ENCODE data around the gene ACAD11. TPM values are rescaled to one million over a fixed set of nuclear protein-coding genes. Genes with fewer than 3 reads are reported as not detected.

ACAD11 gene
- total and polyA plus RNA-seq, 2 experiments from 2014 or later = 15.6 to 17.3 TPM

DNA sequence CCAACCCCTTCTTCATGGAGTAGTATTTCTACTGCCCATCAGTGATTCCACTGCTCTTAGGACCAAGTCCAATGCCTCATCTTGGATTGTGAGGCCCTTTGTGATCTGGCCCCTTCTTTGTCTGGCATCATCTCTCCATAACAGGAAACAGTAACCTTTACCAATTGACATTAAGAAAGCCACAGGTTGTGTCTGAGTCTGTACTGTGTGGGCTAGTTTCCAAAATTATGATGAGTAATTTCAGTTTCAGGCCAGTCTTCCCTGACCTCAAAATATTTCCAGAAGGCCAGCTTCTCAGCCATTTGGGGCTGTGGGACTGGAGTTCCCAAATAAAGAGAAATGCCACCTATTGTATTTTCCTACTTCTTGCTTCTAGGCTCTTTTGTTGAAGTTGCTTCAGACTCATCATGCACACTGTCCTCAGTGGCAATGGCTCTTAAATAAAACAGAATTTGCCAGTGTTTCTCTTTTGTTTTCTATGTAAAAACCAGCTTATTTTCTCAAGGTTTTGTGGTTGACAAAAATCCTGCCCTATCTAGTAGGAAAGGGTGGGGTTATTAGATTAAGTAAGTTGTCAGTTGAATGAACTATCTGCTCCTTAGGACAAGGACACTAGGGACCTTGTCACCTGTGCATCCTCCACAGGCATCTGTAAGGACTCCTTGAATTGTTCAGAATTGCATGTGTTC is 109.6 kb downstream of the ACAD11 start:
- no peak overlapping the region for H3K4me3 ChIP-seq
- in situ Hi-C loops (cut with MboI) = no loop called here
- H2AFZ ChIP-seq = no peak overlapping the region
- no peaks in the 10 kb centered on the region for H4K20me1 ChIP-seq (ENCODE audit: insufficient read depth)
- no peak overlapping the region for H3K9ac ChIP-seq
- peaks cover 23% of the 10 kb centered on the region for H3K4me1 ChIP-seq (ENCODE audit: insufficient read depth)
- H3K27ac ChIP-seq = peak overlapping the region; percentile 50
- no peaks in the 10 kb centered on the region for H3K9me3 ChIP-seq (ENCODE audit: low read depth)
- H3K27me3 ChIP-seq (replicated peaks; ENCODE audit: insufficient read depth) = no peaks in the 10 kb centered on the region
- TF ChIP-seq EZH2 (IDR thresholded peaks at IDR 0.05; ENCODE audit: insufficient read depth, poor library complexity, severe bottlenecking) = no peak
- H3K9me2 ChIP-seq (ENCODE audit: insufficient read depth) = no peaks in the 10 kb centered on the region
- H3K36me3 ChIP-seq (ENCODE audit: low read depth) = no peaks in the 10 kb centered on the region
- peak; percentile 79 for DNase-seq
- H3K79me2 ChIP-seq (ENCODE audit: insufficient read depth) = no peaks in the 10 kb centered on the region
- peak overlapping the region; percentile 28 for H3K4me2 ChIP-seq (ENCODE audit: unreplicated experiment)
- H3F3A ChIP-seq (ENCODE audit: insufficient read depth) = peaks cover 15% of the 10 kb centered on the region

DNA sequence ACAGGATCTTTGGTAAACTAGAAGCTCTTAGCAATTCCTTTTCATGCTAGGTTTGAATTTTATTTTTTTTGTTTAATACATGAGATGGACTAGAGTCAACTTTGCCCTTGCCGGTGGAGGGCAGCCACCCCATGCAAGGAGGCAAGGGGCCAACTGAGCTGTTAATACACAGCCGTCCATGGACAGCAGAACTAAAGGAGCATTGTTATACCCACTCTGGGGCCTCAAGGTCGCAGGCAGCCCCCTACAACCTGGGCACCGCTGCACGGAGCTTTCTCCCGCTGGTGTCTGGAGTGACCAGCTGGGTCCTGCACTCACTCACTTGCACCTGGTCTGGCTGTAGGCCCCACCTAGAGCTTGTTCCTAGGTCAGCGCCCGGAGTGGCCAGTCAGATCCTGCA is 110.4 kb downstream of the ACAD11 start:
- peaks cover 23% of the 10 kb centered on the region for H3K4me1 ChIP-seq (ENCODE audit: insufficient read depth)
- H3K27ac ChIP-seq = no peak overlapping the region
- no peak overlapping the region for H3K4me3 ChIP-seq
- no peaks in the 10 kb centered on the region for H3K79me2 ChIP-seq (ENCODE audit: insufficient read depth)
- H3K9me3 ChIP-seq (ENCODE audit: low read depth) = no peaks in the 10 kb centered on the region
- H3K36me3 ChIP-seq (ENCODE audit: low read depth) = no peaks in the 10 kb centered on the region
- no peaks in the 10 kb centered on the region for H4K20me1 ChIP-seq (ENCODE audit: insufficient read depth)
- H3K9me2 ChIP-seq (ENCODE audit: insufficient read depth) = no peaks in the 10 kb centered on the region
- no peak for DNase-seq
- no peak overlapping the region for H2AFZ ChIP-seq
- no peak overlapping the region for H3K9ac ChIP-seq
- in situ Hi-C loops (cut with MboI) = no loop called here
- no peak overlapping the region for H3K4me2 ChIP-seq (ENCODE audit: unreplicated experiment)
- H3K27me3 ChIP-seq (replicated peaks; ENCODE audit: insufficient read depth) = no peaks in the 10 kb centered on the region
- WGBS, 2 experiments (ENCODE audit: low coverage in 1 of 2, low lambda C conversion rate in 2 of 2, missing lambda C conversion rate in 2 of 2) = 96 to 97% methylated on average over 8 of the region's 8 CpGs
- TF ChIP-seq EZH2phosphoT487 (IDR thresholded peaks at IDR 0.05; ENCODE audit: insufficient read depth, low read depth) = no peak
- TF ChIP-seq EZH2 (IDR thresholded peaks at IDR 0.05; ENCODE audit: insufficient read depth, poor library complexity, severe bottlenecking) = no peak
- peaks cover 16% of the 10 kb centered on the region for H3F3A ChIP-seq (ENCODE audit: insufficient read depth)

DNA sequence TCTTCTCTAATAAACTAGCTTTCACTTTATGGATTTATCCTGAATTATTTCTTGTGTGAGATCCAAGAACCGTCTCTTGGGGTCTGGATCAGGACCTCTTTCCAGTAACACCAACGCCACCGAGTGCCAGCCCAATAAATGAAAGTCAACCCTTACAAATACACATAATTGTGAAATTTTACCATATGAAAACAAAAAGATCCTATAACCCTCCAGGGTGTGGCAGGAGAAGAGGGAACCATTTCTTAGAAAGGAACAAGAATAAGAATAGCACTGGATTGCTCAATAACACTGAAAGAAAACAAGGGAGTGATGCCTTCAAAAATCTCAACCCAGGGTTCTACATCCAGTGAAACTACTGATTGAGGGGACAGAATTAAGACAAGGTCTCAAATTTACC is 114.1 kb downstream of the ACAD11 start:
- Histone ChIP-seq H2AFZ (no peak overlapping the region), H3K27me3 (replicated peaks; ENCODE audit: insufficient read depth) (no peaks in the 10 kb centered on the region), H3K27ac (no peak overlapping the region), H3K9ac (no peak overlapping the region), H3K9me2 (ENCODE audit: insufficient read depth) (no peaks in the 10 kb centered on the region), H3K4me3 (no peak overlapping the region), H3K4me1 (ENCODE audit: insufficient read depth) (peaks cover 39% of the 10 kb centered on the region), H3K36me3 (ENCODE audit: low read depth) (0 out of 2 replicates have a peak, but pooled peaks cover under 1% of the 10 kb centered on the region), H3K9me3 (ENCODE audit: low read depth) (no peaks in the 10 kb centered on the region), H3K79me2 (ENCODE audit: insufficient read depth) (no peaks in the 10 kb centered on the region), H4K20me1 (ENCODE audit: insufficient read depth) (no peaks in the 10 kb centered on the region), H3K4me2 (ENCODE audit: unreplicated experiment) (no peak overlapping the region), H3F3A (ENCODE audit: insufficient read depth) (peaks cover 43% of the 10 kb centered on the region)
- 43 to 45% methylated on average over 3 of the region's 3 CpGs for WGBS, 2 experiments (ENCODE audit: low coverage in 1 of 2, low lambda C conversion rate in 2 of 2, missing lambda C conversion rate in 2 of 2)
- in situ Hi-C loops (cut with MboI) = no loop called here
- no peak for TF ChIP-seq EZH2 (IDR thresholded peaks at IDR 0.05; ENCODE audit: insufficient read depth, poor library complexity, severe bottlenecking)
- TF ChIP-seq EZH2phosphoT487 (IDR thresholded peaks at IDR 0.05; ENCODE audit: insufficient read depth, low read depth) = no peak
- DNase-seq = peak; percentile 17

DNA sequence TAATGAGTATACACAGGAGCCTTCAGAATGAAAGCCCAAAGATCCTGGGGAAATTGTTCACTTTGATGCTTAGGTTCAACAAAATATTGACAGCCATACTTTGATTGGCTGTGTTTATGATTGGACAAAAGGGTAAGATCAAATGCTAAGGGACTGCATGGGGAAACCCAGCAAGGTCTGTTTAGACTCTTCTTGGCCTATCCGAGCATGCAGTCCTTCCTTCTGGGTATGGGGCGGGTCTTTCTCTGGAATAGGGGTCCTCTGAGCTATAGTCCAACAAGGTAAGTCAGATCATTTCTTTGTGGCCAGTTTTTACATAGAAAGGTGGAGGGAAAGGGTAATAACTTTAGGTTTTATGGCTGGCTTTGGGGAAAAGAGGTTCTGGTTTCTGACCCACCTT is 115.5 kb downstream of the ACAD11 start:
- Histone ChIP-seq H3K4me1 (ENCODE audit: insufficient read depth) (peaks cover 27% of the 10 kb centered on the region), H3K4me2 (ENCODE audit: unreplicated experiment) (no peak overlapping the region), H2AFZ (no peak overlapping the region), H3K36me3 (ENCODE audit: low read depth) (peaks cover 13% of the 10 kb centered on the region; the same call in 1 of the 2 replicates), H4K20me1 (ENCODE audit: insufficient read depth) (no peaks in the 10 kb centered on the region), H3K9me3 (ENCODE audit: low read depth) (no peaks in the 10 kb centered on the region), H3K4me3 (no peak overlapping the region), H3K27ac (peak overlapping the region; percentile 93; the same call in 1 of the 2 replicates), H3K9ac (no peak overlapping the region), H3K9me2 (ENCODE audit: insufficient read depth) (no peaks in the 10 kb centered on the region), H3K79me2 (ENCODE audit: insufficient read depth) (no peaks in the 10 kb centered on the region), H3K27me3 (replicated peaks; ENCODE audit: insufficient read depth) (no peaks in the 10 kb centered on the region), H3F3A (ENCODE audit: insufficient read depth) (peaks cover 32% of the 10 kb centered on the region)
- no peak for DNase-seq
- 93 to 100% methylated on average over 2 of the region's 2 CpGs for WGBS, 2 experiments (ENCODE audit: low coverage in 1 of 2, low lambda C conversion rate in 2 of 2, missing lambda C conversion rate in 2 of 2)
- TF ChIP-seq EZH2phosphoT487 (IDR thresholded peaks at IDR 0.05; ENCODE audit: insufficient read depth, low read depth) (no peak), EZH2 (IDR thresholded peaks at IDR 0.05; ENCODE audit: insufficient read depth, poor library complexity, severe bottlenecking) (no peak)
- in situ Hi-C loops (cut with MboI) = loop anchor here (5.0 kb wide), 1 partner anchor 103 kb away; no protein-coding TSS in a partner anchor
